Endothelial cell of hepatic sinusoid (primary cell): ENCODE measurements around the gene ZDHHC20.

Source experiments
- in situ Hi-C: cut with HindIII; loops from 2 replicates; pipeline ENCODE4 v1.10.0; 2017; ENCODE audit warnings: low sequenced_read_pairs

Gene ZDHHC20

GRCh38 chr13:21458813-21459701 lies at the start of gene ZDHHC20:
TSS of gene ZDHHC20 (minus strand) at chr13:21459303. CDS start at chr13:21459171, 132 bp downstream.
- in situ Hi-C loops, result no loop called here

GRCh38 chr13:21504379-21504778 lies 45.3 kb upstream of the ZDHHC20 start:
- in situ Hi-C loops, result no loop called here

GRCh38 chr13:21501686-21502085 lies 42.6 kb upstream of the ZDHHC20 start:
- in situ Hi-C loops, result no loop called here

- in situ Hi-C loops, result no loop called here
Observed at GRCh38 chr13:21486322-21486721, 27.2 kb upstream of the ZDHHC20 start.

GRCh38 chr13:21483748-21484147 lies 24.6 kb upstream of the ZDHHC20 start:
- in situ Hi-C loops, result no loop called here

- in situ Hi-C loops, result no loop called here
Observed at GRCh38 chr13:21481359-21481758, 22.3 kb upstream of the ZDHHC20 start.

GRCh38 chr13:21478881-21479808 lies 20.0 kb upstream of the ZDHHC20 start:
- in situ Hi-C loops, result no loop called here

GRCh38 chr13:21476893-21477472 lies 17.9 kb upstream of the ZDHHC20 start:
- in situ Hi-C loops, result no loop called here

GRCh38 chr13:21475115-21475514 lies 16.0 kb upstream of the ZDHHC20 start:
- in situ Hi-C loops, result no loop called here

- in situ Hi-C loops, result no loop called here
Observed at GRCh38 chr13:21470785-21471184, 11.7 kb upstream of the ZDHHC20 start.

GRCh38 chr13:21466527-21466926 lies 7.4 kb upstream of the ZDHHC20 start:
- in situ Hi-C loops, result no loop called here

GRCh38 chr13:21465710-21466160 lies 6.6 kb upstream of the ZDHHC20 start:
- in situ Hi-C loops, result no loop called here

- in situ Hi-C loops, result no loop called here
Observed at GRCh38 chr13:21463424-21463823, 4.3 kb upstream of the ZDHHC20 start.

- in situ Hi-C loops, result no loop called here
Observed at GRCh38 chr13:21461131-21461530, 2.0 kb upstream of the ZDHHC20 start.

GRCh38 chr13:21458451-21458812 lies 671 bp downstream of the ZDHHC20 start:
- in situ Hi-C loops, result no loop called here

- in situ Hi-C loops, result no loop called here
Observed at GRCh38 chr13:21453387-21454081, 5.6 kb downstream of the ZDHHC20 start.

- in situ Hi-C loops, result no loop called here
Observed at GRCh38 chr13:21450936-21451335, 8.2 kb downstream of the ZDHHC20 start.

- in situ Hi-C loops, result no loop called here
Observed at GRCh38 chr13:21446656-21447055, 12.4 kb downstream of the ZDHHC20 start.

GRCh38 chr13:21445759-21446158 lies 13.3 kb downstream of the ZDHHC20 start:
- in situ Hi-C loops, result no loop called here

GRCh38 chr13:21443171-21443570 lies 15.9 kb downstream of the ZDHHC20 start:
- in situ Hi-C loops, result no loop called here

GRCh38 chr13:21436582-21436981 lies 22.5 kb downstream of the ZDHHC20 start:
- in situ Hi-C loops, result no loop called here
